Adrenal gland (tissue), 12 donors: ENCODE results near the gene KCNJ4. TPM values are rescaled to one million over a fixed set of nuclear protein-coding genes. Genes with fewer than 3 reads are reported as not detected.

Source experiments
- DNase-seq, 7 donors: peaks; one replicate each; pipeline ENCODE4 v3.0.0-alpha.2; 2019 to 2020
- H3K27ac ChIP-seq, 5 donors: fragments of 200-600 bp; sonication (generic) in 4 of 5; 1 replicate in 3 of 5; 2 replicates in 2 of 5; pipeline versions ENCODE4 v1.5.1 to v1.8.0; 2016 to 2020; ENCODE audit warnings: mild to moderate bottlenecking in 1 of 5
- H3K27me3 ChIP-seq: fragments of 200-600 bp; 2 replicates; pipeline ENCODE4 v1.8.0; 2021
- H3K36me3 ChIP-seq, 2 donors: fragments of 200-600 bp; replicated peaks in 1 of 2; 1 replicate in 1 of 2; 2 replicates in 1 of 2; pipeline versions ENCODE4 v1.5.1 to v1.8.0; 2018 to 2022
- H3K4me1 ChIP-seq, 2 donors: fragments of 200-600 bp; replicated peaks in 1 of 2; 1 replicate in 1 of 2; 2 replicates in 1 of 2; pipeline versions ENCODE4 v1.5.1 to v1.8.0; 2018 to 2021
- H3K4me3 ChIP-seq, 4 donors: fragments of 200-600 bp; sonication (generic) in 3 of 4; one replicate each; pipeline ENCODE4 v1.5.1; 2016 to 2018
- H3K9me3 ChIP-seq, 3 donors: fragments of 200-600 bp; sonication (generic) in 1 of 3; replicated peaks in 1 of 3; 1 replicate in 2 of 3; 2 replicates in 1 of 3; pipeline versions ENCODE4 v1.5.1 to v1.8.0; 2016 to 2021
- CTCF ChIP-seq, 6 experiments: fragments of 450-650 bp in 4 of 6; fragments of 200-600 bp in 2 of 6; sonication (generic) in 1 of 6; IDR thresholded peaks; 1 replicate in 5 of 6; 2 replicates in 1 of 6; pipeline versions ENCODE4 v1.5.1 to v1.8.0; 2016 to 2021; ENCODE audit warnings: antibody characterized with exemption in 6 of 6, mild to moderate bottlenecking in 2 of 6, moderate library complexity in 1 of 6
- POLR2A ChIP-seq, 2 donors: fragments of 450-650 bp; IDR thresholded peaks; one replicate each; pipeline ENCODE4 v1.6.1; 2017; ENCODE audit warnings: antibody characterized with exemption in 2 of 2, mild to moderate bottlenecking in 2 of 2, moderate library complexity in 1 of 2
- WGBS, 4 donors: extraction: QIAGEN DNeasy Blood & Tissue Kit in 2 of 4; methylation state at CpG; one replicate each; pipeline versions ENCODE4 v1.1.5 to v1.1.7; 2013 to 2017; 5-methylcytosine and 5-hydroxymethylcytosine counted together
- intact Hi-C, 2 donors: fragments of 100-400 bp; cut with DNase I; formaldehyde crosslinking; loops; one replicate each; pipeline versions ENCODE4 v1.14.1 to v1.15.0; 2022 to 2023
- polyA plus RNA-seq, 3 donors: library from polyadenylated mRNA; stranded (reverse); fragments of 200-250 nt in 2 of 3; fragments of 350-450 nt in 1 of 3; fragmentation: Illumina TruSeq in 1 of 3; extraction: RNeasy Lipid Tissue Mini Kit (QIAGEN cat#74804) in 1 of 3; gene quantifications; one replicate each; pipeline ENCODE4 v1.2.3, GENCODE V29; 2013 to 2014
- total RNA-seq, 9 donors: library from RNA; depleted of rRNA in 4 of 9; stranded (reverse); fragments of >200 nt in 4 of 9; fragments of 120-200 nt in 1 of 9; fragmentation: NEBNext Ultra II Directional in 1 of 9; extraction: Animal tissue kit (Norgen Biotek cat#: 25700) in 1 of 9; gene quantifications; one replicate each; pipeline versions ENCODE4 v1.1.0 to v1.2.4, GENCODE V29; 2013 to 2023
- donor health status: healthy with polysubstance abuse.
- donor health status: Bipolar disorder and iron deficiency.
- donor health status: DM: yes; HTN: yes; CAD: no.
- donor health status: DM: no; HTN: no; CAD: no.
- donor health status: DM: no; HTN: no; CAD: no.
- donor health status: DM: yes; HTN: yes; CAD: no.

Gene KCNJ4
- total and polyA plus RNA-seq, 12 donors = 0.07 to 0.56 (median 0.28) TPM; not detected in 5

GRCh38 chr22:38467904-38468442, 13.0 kb upstream of the KCNJ4 start, which contains the start of gene KDELR3:
TSS of gene KDELR3 (plus strand) at chr22:38468096. CDS start at chr22:38468234, 138 bp downstream.
- Histone ChIP-seq H3K4me3 (peak within 1 kb of the TSS in 2 of 4 donors; percentile 29 to 68), H3K4me1 (peaks cover 0 to 11% of the 10 kb centered on the region in 2 donors), H3K27me3 (peaks cover 3% of the 10 kb centered on the region), H3K36me3 (no peaks in the 10 kb centered on the region), H3K9me3 (no peaks in the 10 kb centered on the region), H3K27ac (peak within 1 kb of the TSS in 1 of 5 donors; percentile 36)
- DNase-seq = peak; percentile 48 to 69 (median 55)
- 1 to 9% (median 3%) methylated on average over 9 to 53 of the region's 53 CpGs; no CpG with 5 or more reads in 1 of the 4 donors for WGBS, 4 donors
- peak in 1 of 6 experiments; percentile 10 for TF ChIP-seq CTCF (IDR thresholded peaks at IDR 0.05)
- no peak for TF ChIP-seq POLR2A (IDR thresholded peaks at IDR 0.05)
- intact Hi-C loops = no loop called here

GRCh38 chr22:38467438-38467903, 12.5 kb upstream of the KCNJ4 start:
- intact Hi-C loops = no loop called here
- no peaks in the 10 kb centered on the region for H3K9me3 ChIP-seq
- no peaks in the 10 kb centered on the region for H3K36me3 ChIP-seq
- H3K27me3 ChIP-seq = peaks cover 3% of the 10 kb centered on the region
- TF ChIP-seq POLR2A (IDR thresholded peaks at IDR 0.05) (no peak), CTCF (IDR thresholded peaks at IDR 0.05) (no peak)
- peak overlapping the region in 1 of 5 donors; percentile 36 for H3K27ac ChIP-seq
- WGBS, 4 donors = 0 to 23% (median 18%) methylated on average over 1 to 20 of the region's 20 CpGs
- no peak for DNase-seq
- peak overlapping the region in 2 of 4 donors; percentile 29 to 68 for H3K4me3 ChIP-seq
- H3K4me1 ChIP-seq = peaks cover 0 to 11% of the 10 kb centered on the region in 2 donors

- no peak for DNase-seq
- Histone ChIP-seq H3K27ac (no peak overlapping the region), H3K27me3 (peaks cover 3% of the 10 kb centered on the region), H3K4me3 (no peak overlapping the region), H3K36me3 (no peaks in the 10 kb centered on the region), H3K4me1 (peaks cover 3 to 20% of the 10 kb centered on the region in 2 donors), H3K9me3 (no peaks in the 10 kb centered on the region)
- intact Hi-C loops = no loop called here
- TF ChIP-seq CTCF (IDR thresholded peaks at IDR 0.05) (no peak), POLR2A (IDR thresholded peaks at IDR 0.05) (no peak)
- 75 to 85% (median 78%) methylated on average over 21 to 26 of the region's 26 CpGs for WGBS, 4 donors
These were observed 10.9 kb upstream of the KCNJ4 start for GRCh38 chr22:38465673-38466490.

GRCh38 chr22:38464992-38465672, 10.1 kb upstream of the KCNJ4 start:
- peaks cover 3% of the 10 kb centered on the region for H3K27me3 ChIP-seq
- no peak for TF ChIP-seq POLR2A (IDR thresholded peaks at IDR 0.05)
- TF ChIP-seq CTCF (IDR thresholded peaks at IDR 0.05) = no peak
- H3K4me1 ChIP-seq = peaks cover 3 to 20% of the 10 kb centered on the region in 2 donors
- 65 to 78% (median 74%) methylated on average over 10 of the region's 10 CpGs for WGBS, 4 donors
- H3K36me3 ChIP-seq = no peaks in the 10 kb centered on the region
- no peak overlapping the region for H3K4me3 ChIP-seq
- no peaks in the 10 kb centered on the region for H3K9me3 ChIP-seq
- no peak overlapping the region for H3K27ac ChIP-seq
- intact Hi-C loops = no loop called here
- no peak for DNase-seq
